Panc1 (cell line): ENCODE measurements around the gene ZNF652.

Source experiments
- POLR2AphosphoS5 ChIP-seq: IDR thresholded peaks from 2 replicates; pipeline ENCODE4 v1.6.1; 2012; ENCODE audit warnings: mild to moderate bottlenecking, low read depth, low read length, moderate library complexity
- REST ChIP-seq, 2 experiments: IDR thresholded peaks; 2 replicates each; pipeline ENCODE4 v1.6.1; 2011 to 2012; ENCODE audit warnings: low read depth in 2 of 2, control low read depth in 1 of 2, low read length in 1 of 2, mild to moderate bottlenecking in 1 of 2, moderate library complexity in 1 of 2; ENCODE audit not compliant: insufficient read depth in 1 of 2
- TCF7L2 ChIP-seq: IDR thresholded peaks from 2 replicates; pipeline ENCODE4 v1.6.1; 2011; ENCODE audit warnings: mild to moderate bottlenecking, low read depth, low read length, inconsistent platforms
- TF ChIP-seq, protein P1 (sequence below): fragments of 450-650 bp; IDR thresholded peaks from 2 replicates; pipeline ENCODE4 v1.5.1; 2017; ENCODE audit warnings: mild to moderate bottlenecking

DNA sequence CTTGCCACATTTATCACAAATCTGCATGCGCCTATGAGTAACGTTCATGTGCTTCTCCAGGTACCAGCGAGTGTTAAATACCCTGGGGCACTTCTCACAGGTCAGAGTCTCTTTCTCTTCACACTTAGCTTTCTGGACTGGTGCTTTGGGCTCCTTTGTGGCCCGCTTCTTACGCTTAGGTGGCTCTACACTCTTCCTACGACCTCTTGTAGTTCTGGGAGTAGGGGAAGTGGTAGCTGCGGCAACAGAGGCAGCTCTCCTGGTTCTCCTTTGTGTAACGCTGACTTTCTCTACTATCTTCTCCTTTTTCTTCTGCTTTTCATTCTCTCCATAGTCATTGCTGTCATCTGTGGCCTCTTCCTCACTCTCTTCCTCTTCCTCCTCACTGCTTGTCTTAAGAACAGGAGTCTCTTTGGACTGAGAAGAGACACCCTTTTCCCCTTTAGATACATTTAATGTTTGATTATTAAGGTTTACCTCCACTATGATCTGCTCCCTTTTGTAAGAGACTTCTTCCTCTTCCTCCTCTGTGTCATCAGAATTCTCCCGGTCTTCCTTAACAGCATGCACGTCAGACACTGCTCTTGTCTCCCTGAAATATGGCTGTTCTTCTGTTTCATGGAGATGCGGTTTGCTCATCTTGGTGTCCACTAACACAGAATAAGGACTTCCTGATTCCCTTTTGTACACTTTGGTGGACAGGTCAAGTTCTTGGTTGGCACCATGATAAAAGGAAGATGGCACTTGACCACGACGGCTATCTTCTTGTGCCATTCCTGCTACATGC lies 45.0 kb downstream of the ZNF652 start:
- TF ChIP-seq, protein P1, sequence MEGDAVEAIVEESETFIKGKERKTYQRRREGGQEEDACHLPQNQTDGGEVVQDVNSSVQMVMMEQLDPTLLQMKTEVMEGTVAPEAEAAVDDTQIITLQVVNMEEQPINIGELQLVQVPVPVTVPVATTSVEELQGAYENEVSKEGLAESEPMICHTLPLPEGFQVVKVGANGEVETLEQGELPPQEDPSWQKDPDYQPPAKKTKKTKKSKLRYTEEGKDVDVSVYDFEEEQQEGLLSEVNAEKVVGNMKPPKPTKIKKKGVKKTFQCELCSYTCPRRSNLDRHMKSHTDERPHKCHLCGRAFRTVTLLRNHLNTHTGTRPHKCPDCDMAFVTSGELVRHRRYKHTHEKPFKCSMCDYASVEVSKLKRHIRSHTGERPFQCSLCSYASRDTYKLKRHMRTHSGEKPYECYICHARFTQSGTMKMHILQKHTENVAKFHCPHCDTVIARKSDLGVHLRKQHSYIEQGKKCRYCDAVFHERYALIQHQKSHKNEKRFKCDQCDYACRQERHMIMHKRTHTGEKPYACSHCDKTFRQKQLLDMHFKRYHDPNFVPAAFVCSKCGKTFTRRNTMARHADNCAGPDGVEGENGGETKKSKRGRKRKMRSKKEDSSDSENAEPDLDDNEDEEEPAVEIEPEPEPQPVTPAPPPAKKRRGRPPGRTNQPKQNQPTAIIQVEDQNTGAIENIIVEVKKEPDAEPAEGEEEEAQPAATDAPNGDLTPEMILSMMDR: no peak
- TF ChIP-seq POLR2AphosphoS5 (no peak), REST (IDR thresholded peaks at IDR 0.05; ENCODE audit: insufficient read depth in 1 of 2, low read depth in 2 of 2, low read length in 1 of 2) (no peak), TCF7L2 (no peak)
